GM12801 (cell line): Measurements from ENCODE around the gene DNAJC13.

ENCODE experiments used
- TF ChIP-seq, protein P1 (sequence below): IDR thresholded peaks from one replicate; pipeline ENCODE4 v1.5.1; 2011; ENCODE audit warnings: control low read depth; ENCODE audit not compliant: insufficient read length; ENCODE audit errors: extremely low read depth

Gene DNAJC13

DNA sequence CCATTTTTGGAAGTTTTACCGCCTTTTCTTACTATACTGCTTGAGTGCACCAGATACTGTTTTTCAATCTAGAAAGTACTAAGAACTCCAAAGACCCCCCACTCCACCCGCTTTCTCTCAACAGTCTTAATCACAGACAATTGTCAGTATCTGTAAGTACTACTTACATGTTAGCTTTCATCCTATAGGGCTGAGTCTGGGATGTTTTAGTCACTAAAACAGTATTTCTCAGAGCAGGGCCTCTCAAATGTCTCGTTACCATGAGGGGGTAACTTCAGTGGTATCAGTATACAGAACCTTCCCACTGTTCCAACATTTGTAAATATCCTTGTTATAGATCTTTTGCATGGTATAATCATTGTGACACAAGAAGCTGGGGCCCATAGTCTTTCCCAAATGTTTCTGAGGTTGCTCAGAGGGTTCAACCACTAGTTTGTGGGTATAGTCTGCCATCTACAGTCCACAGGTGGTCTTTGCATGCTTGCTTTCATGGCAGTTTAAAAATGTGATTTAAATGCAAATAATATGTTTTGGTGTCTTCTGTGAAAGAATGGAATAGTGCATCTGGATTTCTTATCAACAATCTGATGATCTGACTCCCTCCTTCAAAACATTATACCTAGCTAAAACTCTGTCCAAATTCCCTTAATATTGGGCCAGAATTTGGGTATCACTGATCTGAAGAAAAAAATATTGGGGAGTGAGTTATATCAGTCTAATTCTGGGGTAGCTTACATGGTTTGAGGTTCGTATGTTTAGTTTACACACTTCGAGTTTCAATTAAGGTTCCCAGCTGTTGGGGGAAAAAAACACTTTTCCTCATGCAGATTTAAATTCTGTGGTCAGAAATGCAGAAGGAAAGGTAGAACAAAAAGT is 18.0 kb upstream of the DNAJC13 start:
- TF ChIP-seq, protein P1, sequence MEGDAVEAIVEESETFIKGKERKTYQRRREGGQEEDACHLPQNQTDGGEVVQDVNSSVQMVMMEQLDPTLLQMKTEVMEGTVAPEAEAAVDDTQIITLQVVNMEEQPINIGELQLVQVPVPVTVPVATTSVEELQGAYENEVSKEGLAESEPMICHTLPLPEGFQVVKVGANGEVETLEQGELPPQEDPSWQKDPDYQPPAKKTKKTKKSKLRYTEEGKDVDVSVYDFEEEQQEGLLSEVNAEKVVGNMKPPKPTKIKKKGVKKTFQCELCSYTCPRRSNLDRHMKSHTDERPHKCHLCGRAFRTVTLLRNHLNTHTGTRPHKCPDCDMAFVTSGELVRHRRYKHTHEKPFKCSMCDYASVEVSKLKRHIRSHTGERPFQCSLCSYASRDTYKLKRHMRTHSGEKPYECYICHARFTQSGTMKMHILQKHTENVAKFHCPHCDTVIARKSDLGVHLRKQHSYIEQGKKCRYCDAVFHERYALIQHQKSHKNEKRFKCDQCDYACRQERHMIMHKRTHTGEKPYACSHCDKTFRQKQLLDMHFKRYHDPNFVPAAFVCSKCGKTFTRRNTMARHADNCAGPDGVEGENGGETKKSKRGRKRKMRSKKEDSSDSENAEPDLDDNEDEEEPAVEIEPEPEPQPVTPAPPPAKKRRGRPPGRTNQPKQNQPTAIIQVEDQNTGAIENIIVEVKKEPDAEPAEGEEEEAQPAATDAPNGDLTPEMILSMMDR = peak; percentile 61

DNA sequence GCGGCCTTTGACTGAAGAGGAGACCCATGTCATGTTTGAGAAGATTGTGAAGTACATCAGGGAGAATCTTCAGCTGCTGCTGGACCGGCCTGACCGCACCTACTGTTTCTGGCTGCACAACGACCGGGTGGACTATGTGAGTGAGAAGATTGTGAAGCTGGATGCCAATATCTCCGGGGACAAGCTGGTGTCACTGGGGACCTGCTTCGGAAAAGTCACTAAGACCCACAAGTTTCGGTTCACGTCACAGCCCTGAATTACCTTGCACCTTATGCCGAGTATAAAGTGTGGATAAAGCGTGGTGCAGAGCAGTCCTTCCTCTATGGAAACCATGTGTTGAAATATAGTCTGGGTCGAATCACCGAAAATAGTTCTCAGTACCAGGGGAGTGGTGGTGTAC is 16.0 kb upstream of the DNAJC13 start:
- TF ChIP-seq, protein P1 = no peak

DNA sequence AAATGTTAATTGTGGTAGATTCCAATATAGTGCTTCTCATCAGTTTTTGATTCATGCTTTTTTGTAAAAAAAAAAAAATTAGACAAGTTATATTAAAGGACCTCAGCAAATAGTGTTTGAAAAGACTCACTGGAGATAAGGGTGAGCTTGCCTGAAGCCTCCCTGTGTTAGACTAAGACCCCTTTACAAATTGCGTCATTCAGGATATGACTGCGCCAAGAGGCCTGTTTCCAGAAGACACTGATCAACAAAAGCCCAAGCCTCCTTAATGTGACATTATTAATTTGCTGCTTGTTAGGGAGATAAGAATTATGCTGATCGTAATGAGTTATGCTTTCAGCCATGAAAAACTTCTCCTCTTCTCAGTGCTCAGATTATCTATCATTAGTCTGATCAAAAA is 13.0 kb upstream of the DNAJC13 start:
- TF ChIP-seq, protein P1 = no peak

DNA sequence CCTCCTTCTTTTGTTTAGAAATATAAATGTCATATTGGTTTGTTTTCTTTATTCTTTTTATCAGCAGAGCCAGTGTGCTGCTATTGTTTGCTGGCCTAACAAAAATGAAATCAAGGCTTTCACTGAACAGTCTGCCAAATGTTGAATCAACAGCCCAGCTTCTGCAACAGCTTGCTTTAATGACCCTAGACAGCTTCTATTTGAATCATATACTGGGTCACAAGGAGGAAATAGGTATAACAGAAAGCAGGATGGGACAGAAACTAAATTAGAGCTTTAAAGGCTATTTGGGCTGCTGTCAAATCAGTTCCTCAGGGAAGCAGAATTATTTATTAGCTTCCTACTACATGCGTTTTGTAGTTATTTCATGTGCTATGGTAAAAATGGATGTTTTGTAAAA is 12.1 kb upstream of the DNAJC13 start:
- TF ChIP-seq, protein P1 = no peak

DNA sequence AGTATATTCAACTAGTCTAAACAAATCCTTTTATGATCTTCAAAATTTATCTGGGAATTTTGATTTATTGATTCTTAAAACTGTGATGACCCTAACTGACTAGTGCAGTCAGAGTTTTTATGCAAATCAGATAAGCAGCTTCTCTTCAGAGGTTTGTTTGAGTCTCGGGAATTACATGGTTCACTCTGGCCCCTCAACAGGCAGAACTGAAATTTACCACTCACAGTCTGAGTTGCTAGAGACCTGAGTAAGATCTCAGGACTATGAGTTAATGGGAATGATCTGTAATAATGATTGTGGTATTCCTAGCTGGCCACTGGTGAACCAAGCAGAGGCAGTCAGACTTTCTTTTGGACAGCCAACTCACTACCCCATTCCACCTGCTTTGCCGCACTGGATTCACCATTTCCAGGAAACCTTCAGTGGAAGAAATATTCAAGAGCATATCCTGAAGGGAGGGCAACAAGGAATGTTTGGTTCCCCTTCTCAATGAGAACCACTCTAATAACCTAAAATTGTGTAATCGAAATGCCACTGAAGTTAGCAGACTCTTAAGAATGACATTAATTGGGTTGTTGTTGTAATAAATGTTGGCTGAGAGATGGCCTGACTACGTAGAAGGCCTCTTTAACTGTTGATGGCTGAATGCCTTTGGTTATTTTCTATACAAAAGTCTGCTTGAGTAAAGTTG is 11.5 kb upstream of the DNAJC13 start:
- TF ChIP-seq, protein P1 = no peak

DNA sequence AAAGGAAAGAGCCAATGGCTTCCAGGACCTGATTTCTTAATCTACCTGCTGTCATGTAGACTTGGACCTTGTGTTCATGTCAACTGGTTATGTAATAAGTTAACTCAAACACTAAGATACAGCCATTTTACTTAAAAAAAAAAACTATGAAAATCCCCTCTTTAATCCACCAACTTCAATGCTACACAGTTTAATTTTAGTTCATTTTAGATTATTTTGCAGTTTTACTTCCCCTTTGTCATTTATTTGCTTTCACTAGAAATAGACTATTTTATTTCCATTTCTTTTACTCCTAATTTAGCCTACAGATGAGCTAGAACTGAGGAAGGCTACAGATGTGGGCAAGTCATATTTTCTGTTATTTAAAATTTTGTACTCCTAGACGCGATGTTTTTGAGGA is 10.7 kb upstream of the DNAJC13 start:
- TF ChIP-seq, protein P1 = no peak

DNA sequence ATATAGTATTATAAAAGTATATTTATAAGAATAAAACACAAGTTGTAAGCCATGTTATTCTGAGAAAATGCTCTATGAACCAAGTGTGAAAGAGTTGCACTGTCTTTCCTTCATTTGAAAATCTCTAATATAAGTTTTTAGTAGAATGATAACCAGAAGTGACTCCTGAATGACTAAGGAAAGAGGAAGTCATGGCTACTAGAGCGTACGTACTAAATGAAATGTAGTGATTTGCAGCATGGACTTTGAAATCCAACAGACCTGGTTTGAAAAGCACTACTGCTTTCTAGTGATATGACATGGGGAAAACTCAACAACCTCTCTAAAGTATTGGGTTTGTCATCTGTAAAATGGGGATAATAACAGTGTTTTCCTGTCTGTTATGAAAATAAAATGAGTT is 10.3 kb upstream of the DNAJC13 start:
- TF ChIP-seq, protein P1 = no peak
